ENCODE results near the gene CLCNKA. TPM values are rescaled to one million over a fixed set of nuclear protein-coding genes. Genes with fewer than 3 reads are reported as not detected.

Gene CLCNKA
- total and polyA plus RNA-seq, 4 donors, result not detected

DNA sequence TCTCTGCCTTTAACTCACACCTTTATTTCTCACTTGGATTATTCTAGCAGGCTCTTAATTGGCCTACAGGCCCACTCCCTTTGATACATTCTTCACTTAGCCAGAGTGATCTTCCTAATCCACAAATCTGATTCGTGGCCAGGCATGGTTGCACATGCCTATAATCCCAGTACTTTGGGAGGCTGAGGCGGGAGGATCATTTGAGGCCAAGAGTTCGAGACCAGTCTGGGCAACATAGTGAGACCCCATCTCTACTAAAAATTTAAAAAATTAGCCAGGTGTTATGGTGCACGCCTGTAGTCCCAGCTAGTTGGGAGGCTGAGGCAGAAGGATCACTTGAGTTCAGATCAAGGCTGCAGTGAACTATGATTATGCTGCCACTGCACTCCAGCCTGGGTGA lies 48.1 kb upstream of the CLCNKA start:
- no peak overlapping the region for H3K9ac ChIP-seq (ENCODE audit: low read depth in 1 of 2, low read length in 2 of 2)
- no peaks in the 10 kb centered on the region for H3K9me3 ChIP-seq (ENCODE audit: control insufficient read depth in 4 of 4, low read length in 3 of 4)
- 96% methylated on average over 4 of the region's 4 CpGs for WGBS
- H3K36me3 ChIP-seq (ENCODE audit: control insufficient read depth in 4 of 4, insufficient read depth in 3 of 4, low read depth in 1 of 4, low read length in 3 of 4), result peaks cover 9 to 15% (median 12%) of the 10 kb centered on the region in 4 donors
- no peak overlapping the region for H3K27ac ChIP-seq (ENCODE audit: low read depth in 1 of 2, low read length in 2 of 2)
- no peaks in the 10 kb centered on the region for H3K27me3 ChIP-seq (ENCODE audit: control insufficient read depth in 4 of 4, insufficient read depth in 4 of 4, low read length in 3 of 4)
- H3K4me1 ChIP-seq (ENCODE audit: control insufficient read depth in 4 of 4, insufficient read depth in 4 of 4, low read length in 3 of 4), result peaks cover 0 to 11% (median 10%) of the 10 kb centered on the region in 4 donors
- no peak overlapping the region for H3K4me3 ChIP-seq (ENCODE audit: low read depth in 1 of 3, low read length in 3 of 3)
- DNase-seq (ENCODE audit: low spot score), result no peak
- TF ChIP-seq, protein P1, sequence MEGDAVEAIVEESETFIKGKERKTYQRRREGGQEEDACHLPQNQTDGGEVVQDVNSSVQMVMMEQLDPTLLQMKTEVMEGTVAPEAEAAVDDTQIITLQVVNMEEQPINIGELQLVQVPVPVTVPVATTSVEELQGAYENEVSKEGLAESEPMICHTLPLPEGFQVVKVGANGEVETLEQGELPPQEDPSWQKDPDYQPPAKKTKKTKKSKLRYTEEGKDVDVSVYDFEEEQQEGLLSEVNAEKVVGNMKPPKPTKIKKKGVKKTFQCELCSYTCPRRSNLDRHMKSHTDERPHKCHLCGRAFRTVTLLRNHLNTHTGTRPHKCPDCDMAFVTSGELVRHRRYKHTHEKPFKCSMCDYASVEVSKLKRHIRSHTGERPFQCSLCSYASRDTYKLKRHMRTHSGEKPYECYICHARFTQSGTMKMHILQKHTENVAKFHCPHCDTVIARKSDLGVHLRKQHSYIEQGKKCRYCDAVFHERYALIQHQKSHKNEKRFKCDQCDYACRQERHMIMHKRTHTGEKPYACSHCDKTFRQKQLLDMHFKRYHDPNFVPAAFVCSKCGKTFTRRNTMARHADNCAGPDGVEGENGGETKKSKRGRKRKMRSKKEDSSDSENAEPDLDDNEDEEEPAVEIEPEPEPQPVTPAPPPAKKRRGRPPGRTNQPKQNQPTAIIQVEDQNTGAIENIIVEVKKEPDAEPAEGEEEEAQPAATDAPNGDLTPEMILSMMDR (IDR thresholded peaks at IDR 0.05; ENCODE audit: low read depth, low read length, missing input control), result no peak
- TF ChIP-seq NR2F2 (IDR thresholded peaks at IDR 0.05) (no peak), GABPA (IDR thresholded peaks at IDR 0.05 in 1 of 2, conservative IDR thresholded peaks at IDR 0.05 in 1 of 2) (no peak), TAF1 (conservative IDR thresholded peaks at IDR 0.05) (no peak), SP1 (IDR thresholded peaks at IDR 0.05) (no peak)
- TF ChIP-seq, protein P2, sequence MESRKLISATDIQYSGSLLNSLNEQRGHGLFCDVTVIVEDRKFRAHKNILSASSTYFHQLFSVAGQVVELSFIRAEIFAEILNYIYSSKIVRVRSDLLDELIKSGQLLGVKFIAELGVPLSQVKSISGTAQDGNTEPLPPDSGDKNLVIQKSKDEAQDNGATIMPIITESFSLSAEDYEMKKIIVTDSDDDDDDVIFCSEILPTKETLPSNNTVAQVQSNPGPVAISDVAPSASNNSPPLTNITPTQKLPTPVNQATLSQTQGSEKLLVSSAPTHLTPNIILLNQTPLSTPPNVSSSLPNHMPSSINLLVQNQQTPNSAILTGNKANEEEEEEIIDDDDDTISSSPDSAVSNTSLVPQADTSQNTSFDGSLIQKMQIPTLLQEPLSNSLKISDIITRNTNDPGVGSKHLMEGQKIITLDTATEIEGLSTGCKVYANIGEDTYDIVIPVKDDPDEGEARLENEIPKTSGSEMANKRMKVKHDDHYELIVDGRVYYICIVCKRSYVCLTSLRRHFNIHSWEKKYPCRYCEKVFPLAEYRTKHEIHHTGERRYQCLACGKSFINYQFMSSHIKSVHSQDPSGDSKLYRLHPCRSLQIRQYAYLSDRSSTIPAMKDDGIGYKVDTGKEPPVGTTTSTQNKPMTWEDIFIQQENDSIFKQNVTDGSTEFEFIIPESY (IDR thresholded peaks at IDR 0.05), result no peak

DNA sequence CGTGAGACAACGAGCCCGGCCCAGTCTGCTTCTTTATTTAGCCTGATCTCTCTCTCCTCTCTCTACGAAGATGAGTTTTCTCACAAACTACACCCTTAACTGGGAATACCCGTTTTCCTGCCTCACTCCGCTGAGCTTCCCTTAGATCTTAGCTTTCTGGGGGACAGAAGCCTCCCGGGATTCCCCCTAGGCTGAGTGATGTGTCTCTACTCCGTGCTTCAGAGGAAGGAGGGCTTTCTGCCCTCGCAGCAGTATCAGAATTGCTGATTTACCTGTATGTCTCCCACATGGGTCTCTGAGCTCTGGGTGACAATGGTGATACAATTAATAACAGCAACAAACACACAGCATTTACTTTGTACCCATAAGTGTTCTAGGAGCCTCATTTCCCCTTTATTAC lies 47.0 kb upstream of the CLCNKA start:
- Histone ChIP-seq H3K9me3 (ENCODE audit: control insufficient read depth in 4 of 4, low read length in 3 of 4) (no peaks in the 10 kb centered on the region), H3K4me1 (ENCODE audit: control insufficient read depth in 4 of 4, insufficient read depth in 4 of 4, low read length in 3 of 4) (peaks cover 0 to 11% (median 10%) of the 10 kb centered on the region in 4 donors), H3K36me3 (ENCODE audit: control insufficient read depth in 4 of 4, insufficient read depth in 3 of 4, low read depth in 1 of 4, low read length in 3 of 4) (peaks cover 2 to 12% (median 10%) of the 10 kb centered on the region in 4 donors), H3K4me3 (ENCODE audit: low read depth in 1 of 3, low read length in 3 of 3) (peak overlapping the region; percentile 69 to 96 (median 72)), H3K27ac (ENCODE audit: low read depth in 1 of 2, low read length in 2 of 2) (no peak overlapping the region), H3K9ac (ENCODE audit: low read depth in 1 of 2, low read length in 2 of 2) (peak overlapping the region; percentile 43 to 67), H3K27me3 (ENCODE audit: control insufficient read depth in 4 of 4, insufficient read depth in 4 of 4, low read length in 3 of 4) (no peaks in the 10 kb centered on the region)
- WGBS, result 70% methylated on average over 9 of the region's 9 CpGs
- no peak for TF ChIP-seq NR2F2 (IDR thresholded peaks at IDR 0.05)
- no peak for TF ChIP-seq SP1 (IDR thresholded peaks at IDR 0.05)
- TF ChIP-seq HNF4G (IDR thresholded peaks at IDR 0.05), result no peak
- TF ChIP-seq, protein P3, sequence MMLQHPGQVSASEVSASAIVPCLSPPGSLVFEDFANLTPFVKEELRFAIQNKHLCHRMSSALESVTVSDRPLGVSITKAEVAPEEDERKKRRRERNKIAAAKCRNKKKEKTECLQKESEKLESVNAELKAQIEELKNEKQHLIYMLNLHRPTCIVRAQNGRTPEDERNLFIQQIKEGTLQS (IDR thresholded peaks at IDR 0.05), result no peak
- TF ChIP-seq, protein P4, sequence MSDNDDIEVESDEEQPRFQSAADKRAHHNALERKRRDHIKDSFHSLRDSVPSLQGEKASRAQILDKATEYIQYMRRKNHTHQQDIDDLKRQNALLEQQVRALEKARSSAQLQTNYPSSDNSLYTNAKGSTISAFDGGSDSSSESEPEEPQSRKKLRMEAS (IDR thresholded peaks at IDR 0.05), result no peak
- TF ChIP-seq YY1 (IDR thresholded peaks at IDR 0.05), result no peak
- TF ChIP-seq TAF1 (conservative IDR thresholded peaks at IDR 0.05), result no peak
- TF ChIP-seq, protein P5, sequence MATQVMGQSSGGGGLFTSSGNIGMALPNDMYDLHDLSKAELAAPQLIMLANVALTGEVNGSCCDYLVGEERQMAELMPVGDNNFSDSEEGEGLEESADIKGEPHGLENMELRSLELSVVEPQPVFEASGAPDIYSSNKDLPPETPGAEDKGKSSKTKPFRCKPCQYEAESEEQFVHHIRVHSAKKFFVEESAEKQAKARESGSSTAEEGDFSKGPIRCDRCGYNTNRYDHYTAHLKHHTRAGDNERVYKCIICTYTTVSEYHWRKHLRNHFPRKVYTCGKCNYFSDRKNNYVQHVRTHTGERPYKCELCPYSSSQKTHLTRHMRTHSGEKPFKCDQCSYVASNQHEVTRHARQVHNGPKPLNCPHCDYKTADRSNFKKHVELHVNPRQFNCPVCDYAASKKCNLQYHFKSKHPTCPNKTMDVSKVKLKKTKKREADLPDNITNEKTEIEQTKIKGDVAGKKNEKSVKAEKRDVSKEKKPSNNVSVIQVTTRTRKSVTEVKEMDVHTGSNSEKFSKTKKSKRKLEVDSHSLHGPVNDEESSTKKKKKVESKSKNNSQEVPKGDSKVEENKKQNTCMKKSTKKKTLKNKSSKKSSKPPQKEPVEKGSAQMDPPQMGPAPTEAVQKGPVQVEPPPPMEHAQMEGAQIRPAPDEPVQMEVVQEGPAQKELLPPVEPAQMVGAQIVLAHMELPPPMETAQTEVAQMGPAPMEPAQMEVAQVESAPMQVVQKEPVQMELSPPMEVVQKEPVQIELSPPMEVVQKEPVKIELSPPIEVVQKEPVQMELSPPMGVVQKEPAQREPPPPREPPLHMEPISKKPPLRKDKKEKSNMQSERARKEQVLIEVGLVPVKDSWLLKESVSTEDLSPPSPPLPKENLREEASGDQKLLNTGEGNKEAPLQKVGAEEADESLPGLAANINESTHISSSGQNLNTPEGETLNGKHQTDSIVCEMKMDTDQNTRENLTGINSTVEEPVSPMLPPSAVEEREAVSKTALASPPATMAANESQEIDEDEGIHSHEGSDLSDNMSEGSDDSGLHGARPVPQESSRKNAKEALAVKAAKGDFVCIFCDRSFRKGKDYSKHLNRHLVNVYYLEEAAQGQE (IDR thresholded peaks at IDR 0.05), result no peak
- no peak for TF ChIP-seq EGR1 (IDR thresholded peaks at IDR 0.05; ENCODE audit: low read depth in 2 of 2)
- TF ChIP-seq RAD21 (IDR thresholded peaks at IDR 0.05), result no peak
- no peak for TF ChIP-seq JUND (IDR thresholded peaks at IDR 0.05)
- TF ChIP-seq GABPA (IDR thresholded peaks at IDR 0.05 in 1 of 2, conservative IDR thresholded peaks at IDR 0.05 in 1 of 2), result no peak
- DNase-seq (ENCODE audit: low spot score), result no peak
